T-helper 9 cell (primary cell): ENCODE results near the gene PANK3.
"Not testable (repeated sequence)": the region's sequence is repeated elsewhere in the genome, so short reads cannot be mapped to it uniquely, and the experiment has no call there.

ENCODE experiments used
- DNase-seq: peaks from one replicate; pipeline ENCODE4 v3.0.0-alpha.2; 2020

Gene PANK3

DNA sequence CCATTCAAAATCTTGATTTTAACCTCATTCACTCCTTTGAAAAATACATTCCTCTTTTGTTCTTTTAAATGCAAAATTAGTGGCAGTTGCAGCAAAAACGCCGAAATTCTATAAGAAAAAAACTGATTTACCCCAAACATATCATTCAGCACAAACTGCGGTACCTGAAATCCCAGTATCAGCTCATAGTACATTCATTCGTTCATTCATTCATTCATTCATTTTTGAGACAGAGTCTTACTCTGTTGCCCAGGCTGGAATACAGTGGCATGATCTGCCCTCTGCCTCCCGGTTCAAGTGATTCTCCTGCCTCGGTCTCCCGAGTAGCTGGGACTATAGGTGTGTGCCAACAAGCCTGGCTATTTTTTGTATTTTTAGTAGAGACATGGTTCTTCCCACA, 29.6 kb downstream of the PANK3 start:
- no peak for DNase-seq

DNA sequence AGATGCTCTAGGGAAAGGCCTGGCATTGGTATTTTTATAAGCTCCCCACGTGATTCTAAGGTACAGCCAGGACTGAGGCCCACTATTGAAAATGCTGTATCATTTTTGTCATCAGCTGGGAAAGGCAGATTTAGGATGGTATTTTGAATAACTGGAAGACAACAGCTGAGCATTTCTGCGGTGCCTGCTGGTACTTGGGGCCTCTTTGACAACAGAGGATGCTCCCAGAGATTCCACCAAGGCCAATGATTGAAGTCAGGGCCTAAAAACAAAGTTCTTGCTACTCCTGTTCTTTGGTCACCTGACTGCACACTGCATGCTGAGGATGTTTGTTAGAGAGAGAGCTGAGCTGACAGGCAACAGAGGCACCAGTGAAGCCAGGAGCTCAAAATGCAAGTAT, 42.0 kb downstream of the PANK3 start:
- DNase-seq = no peak

DNA sequence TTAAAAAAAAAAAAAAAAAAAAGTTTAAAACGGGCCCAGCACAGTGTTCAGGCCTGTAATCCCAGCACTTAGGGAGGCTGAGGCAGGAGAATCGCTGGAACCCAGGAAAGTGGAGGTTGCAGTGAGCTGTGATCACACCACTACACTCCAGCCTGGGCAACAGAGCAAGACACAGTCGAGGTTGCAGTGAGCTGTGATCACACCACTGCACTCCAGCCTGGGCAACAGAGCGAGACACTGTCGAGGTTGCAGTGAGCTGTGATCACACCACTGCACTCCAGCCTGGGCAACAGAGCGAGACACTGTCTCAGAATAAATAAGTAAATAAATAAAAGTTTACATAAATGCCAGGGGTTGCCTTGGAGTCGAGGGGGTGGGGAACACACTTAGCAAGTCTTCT, 44.8 kb downstream of the PANK3 start:
- not testable (repeated sequence) for DNase-seq

DNA sequence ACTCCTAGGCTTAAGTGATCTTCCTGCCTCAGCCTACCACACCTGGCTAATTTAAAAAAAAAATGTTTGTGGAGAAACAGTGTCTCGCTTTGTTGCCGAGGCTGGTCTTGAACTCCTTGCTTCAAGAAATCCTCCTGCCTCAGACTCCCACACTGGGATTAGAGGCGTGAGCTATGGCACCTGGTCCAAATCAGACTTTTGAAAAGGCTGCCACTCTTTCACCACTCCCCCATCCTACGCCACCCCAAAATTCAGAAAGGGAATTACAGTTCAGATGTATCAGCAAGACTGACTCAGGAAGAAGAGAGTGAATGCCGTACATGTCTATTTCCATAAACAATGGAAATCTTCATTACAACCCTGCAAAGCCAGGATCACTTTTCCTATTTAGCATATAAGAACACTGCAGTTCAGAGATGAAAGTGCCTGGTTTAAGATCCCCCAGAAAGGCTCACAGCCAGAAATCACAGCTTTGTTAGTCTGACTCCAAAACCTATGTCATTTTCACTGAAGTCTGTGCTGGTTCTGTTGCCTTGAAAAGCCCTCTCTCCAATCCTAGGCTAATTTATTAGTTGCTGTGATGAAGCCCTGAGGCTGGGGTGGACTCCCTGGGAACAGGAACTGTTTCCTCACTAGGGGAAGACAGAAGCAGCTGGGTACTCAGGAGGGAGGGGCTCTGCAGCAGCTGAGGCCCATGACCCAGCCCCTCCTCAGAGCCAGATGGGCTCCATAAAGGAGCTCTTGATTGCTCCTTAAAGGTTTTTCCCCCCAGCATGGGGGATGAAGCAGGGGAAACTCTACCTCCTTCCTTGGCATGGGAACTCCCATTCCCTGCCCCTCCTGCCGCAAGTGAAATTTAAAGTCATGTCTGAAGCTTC, 46.9 kb downstream of the PANK3 start:
- no peak for DNase-seq

GRCh38 chr5:168531191-168531590, 48.0 kb downstream of the PANK3 start:
- DNase-seq = no peak

- DNase-seq = no peak
Measured at GRCh38 chr5:168530621-168531150, 48.5 kb downstream of the PANK3 start.

DNA sequence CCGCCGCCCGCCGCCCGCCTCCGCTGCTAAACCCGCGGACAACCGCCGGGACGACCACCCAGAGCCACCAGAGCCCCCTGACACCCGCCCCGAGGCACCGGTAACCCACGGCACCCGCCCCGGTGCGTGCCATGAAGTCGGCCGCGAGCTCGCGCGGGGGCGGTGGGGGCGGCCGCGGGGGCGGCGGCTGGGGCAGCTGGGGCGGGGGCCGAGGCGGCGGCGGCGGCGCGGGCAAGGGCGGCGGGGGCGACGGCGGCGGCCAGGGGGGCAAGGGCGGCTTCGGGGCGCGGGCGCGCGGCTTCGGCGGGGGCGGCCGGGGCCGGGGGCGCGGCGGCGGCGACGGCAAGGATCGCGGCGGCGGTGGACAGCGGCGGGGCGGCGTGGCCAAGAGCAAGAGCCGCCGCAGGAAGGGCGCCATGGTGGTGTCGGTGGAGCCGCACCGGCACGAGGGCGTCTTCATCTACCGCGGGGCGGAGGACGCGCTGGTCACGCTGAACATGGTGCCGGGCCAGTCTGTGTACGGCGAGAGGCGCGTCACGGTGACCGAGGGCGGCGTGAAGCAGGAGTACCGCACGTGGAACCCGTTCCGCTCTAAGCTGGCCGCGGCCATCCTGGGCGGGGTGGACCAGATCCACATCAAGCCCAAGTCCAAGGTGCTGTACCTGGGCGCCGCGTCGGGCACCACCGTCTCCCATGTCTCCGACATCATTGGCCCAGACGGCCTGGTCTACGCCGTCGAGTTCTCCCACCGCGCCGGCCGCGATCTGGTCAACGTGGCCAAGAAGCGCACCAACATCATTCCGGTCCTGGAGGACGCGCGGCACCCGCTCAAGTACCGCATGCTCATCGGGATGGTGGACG, 49.6 kb downstream of the PANK3 start:
- DNase-seq = no peak

GRCh38 chr5:168528521-168529373, 50.4 kb downstream of the PANK3 start, which contains the start of gene FBLL1:
FBLL1 (plus strand) TSS chr5:168529305; CDS start chr5:168529505, 200 bp downstream.
- DNase-seq = no peak

DNA sequence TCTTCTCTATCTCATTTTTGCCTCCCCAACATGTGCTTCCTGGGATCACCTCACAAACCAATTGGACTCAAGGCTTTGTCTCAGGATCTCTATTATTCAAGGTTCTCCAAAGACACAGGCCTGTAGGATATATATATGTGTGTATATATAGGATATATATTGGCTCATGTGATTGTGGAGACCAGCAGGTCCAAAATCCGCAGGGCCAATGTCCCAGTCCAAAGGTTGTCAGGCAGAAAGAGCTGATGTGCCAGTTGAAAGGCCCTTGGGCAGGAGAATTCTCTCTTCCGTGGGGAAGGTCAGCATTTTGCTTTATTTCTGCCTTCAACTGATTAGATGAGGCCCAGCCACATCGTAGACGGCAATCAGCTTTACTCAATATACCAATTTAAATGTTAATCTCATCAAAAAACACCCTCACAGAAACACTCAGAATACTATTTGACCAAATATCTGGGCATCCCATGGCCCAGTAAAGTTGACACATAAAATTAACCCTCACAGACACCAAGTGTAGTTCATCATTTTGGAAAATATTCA, 51.3 kb downstream of the PANK3 start:
- DNase-seq = no peak

DNA sequence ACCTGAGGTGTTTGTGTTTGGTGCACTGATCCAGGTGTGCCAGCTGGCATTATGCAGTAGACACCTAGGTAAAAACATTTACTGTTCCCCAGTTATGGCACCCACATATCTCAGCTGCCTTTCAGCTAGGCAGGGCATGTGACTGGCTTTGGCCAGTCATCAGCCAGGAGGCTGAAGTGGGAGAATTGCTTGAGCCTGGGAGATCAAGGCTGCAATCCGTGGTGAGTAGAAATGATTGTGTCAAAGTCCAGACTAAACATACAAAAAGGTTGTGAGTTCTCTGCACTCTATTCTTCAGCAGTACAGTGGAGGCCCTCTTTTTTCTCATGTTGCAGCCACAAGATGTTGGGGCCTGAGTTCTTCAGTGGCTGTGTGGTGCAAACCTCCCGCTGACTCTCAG, 53.3 kb downstream of the PANK3 start:
- DNase-seq = no peak

GRCh38 chr5:168513861-168514428, 65.2 kb downstream of the PANK3 start:
- DNase-seq = no peak

DNA sequence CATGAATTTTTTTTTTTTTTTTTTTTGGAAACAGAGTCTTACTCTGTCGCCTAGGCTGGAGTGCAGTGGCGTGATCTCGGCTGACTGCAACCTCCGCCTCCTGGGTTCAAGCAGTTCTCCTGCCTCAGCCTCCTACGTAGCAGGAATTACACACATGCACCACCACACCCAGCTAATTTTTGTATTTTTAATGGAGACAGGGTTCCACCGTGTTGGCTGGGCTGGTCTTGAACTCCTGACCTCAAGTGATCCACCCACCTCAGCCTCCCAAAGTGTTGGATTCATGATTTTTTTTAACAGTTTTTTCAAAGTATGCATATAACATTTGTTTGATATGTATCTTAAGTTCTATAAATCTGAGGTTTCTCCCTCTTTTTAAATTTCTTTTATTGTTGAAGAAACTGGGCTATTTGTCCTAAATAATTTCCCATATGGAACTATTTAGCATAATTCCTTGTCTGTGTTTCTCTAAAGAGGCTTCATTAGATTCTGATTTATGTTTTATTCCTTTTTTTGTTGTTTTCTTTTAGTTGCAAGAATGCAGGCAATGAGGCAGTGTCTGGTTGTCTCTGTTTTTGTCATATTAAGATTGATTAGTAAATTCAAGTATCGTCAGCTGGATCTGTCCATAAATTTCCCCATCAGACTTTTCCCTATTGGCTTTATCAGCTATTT, 76.5 kb downstream of the PANK3 start:
- no peak for DNase-seq
